Mesendoderm (in vitro differentiated cells): ENCODE data around the gene DPCD.

Experiments used
- DNase-seq: peaks from one replicate; pipeline ENCODE4 v3.0.0; 2013
- H2AK5ac ChIP-seq: 2 replicates; pipeline ENCODE4 v1.6.1; 2013; ENCODE audit warnings: low read length, inconsistent platforms
- H2BK120ac ChIP-seq: 2 replicates; pipeline ENCODE4 v1.6.1; 2013; ENCODE audit warnings: low read depth, mild to moderate bottlenecking, low read length, moderate library complexity, mixed read lengths
- H2BK15ac ChIP-seq: replicated peaks from 2 replicates; pipeline ENCODE4 v1.6.1; 2013; ENCODE audit warnings: low read depth, mild to moderate bottlenecking, moderate library complexity
- H2BK5ac ChIP-seq: 2 replicates; pipeline ENCODE4 v1.6.1; 2013; ENCODE audit warnings: low read length, inconsistent platforms
- H3K18ac ChIP-seq: 2 replicates; pipeline ENCODE4 v1.6.1; 2013; ENCODE audit warnings: mild to moderate bottlenecking, low read length, mixed read lengths
- H3K23ac ChIP-seq: one replicate; pipeline ENCODE4 v1.6.1; 2013; ENCODE audit warnings: low read length
- H3K27ac ChIP-seq: 2 replicates; pipeline ENCODE4 v1.5.1; 2013; ENCODE audit warnings: low read depth, mild to moderate bottlenecking, inconsistent platforms, low read length, moderate library complexity
- H3K27me3 ChIP-seq: 2 replicates; pipeline ENCODE4 v1.6.1; 2013; ENCODE audit warnings: low read length, control low read depth, mild to moderate bottlenecking, inconsistent platforms; ENCODE audit not compliant: insufficient read depth, poor library complexity
- H3K36me3 ChIP-seq: 2 replicates; pipeline ENCODE4 v1.6.1; 2013; ENCODE audit warnings: low read length, inconsistent platforms; ENCODE audit not compliant: control insufficient read depth, insufficient read depth
- H3K4ac ChIP-seq: one replicate; pipeline ENCODE4 v1.6.1; 2013; ENCODE audit warnings: low read depth, mild to moderate bottlenecking, low read length, moderate library complexity
- H3K4me1 ChIP-seq: 2 replicates; pipeline ENCODE4 v1.6.1; 2013; ENCODE audit warnings: low read depth, low read length, inconsistent platforms; ENCODE audit not compliant: control insufficient read depth
- H3K4me2 ChIP-seq: 2 replicates; pipeline ENCODE4 v1.6.1; 2013; ENCODE audit warnings: low read length
- H3K4me3 ChIP-seq: 2 replicates; pipeline ENCODE4 v1.5.1; 2013; ENCODE audit warnings: mild to moderate bottlenecking, low read length
- H3K56ac ChIP-seq: one replicate; pipeline ENCODE4 v1.6.1; 2013; ENCODE audit warnings: low read length
- H3K79me1 ChIP-seq: 2 replicates; pipeline ENCODE4 v1.6.1; 2013; ENCODE audit warnings: low read length, inconsistent platforms
- H3K79me2 ChIP-seq: 2 replicates; pipeline ENCODE4 v1.6.1; 2013; ENCODE audit warnings: mild to moderate bottlenecking, low read length; ENCODE audit not compliant: control insufficient read depth, insufficient read depth
- H3K9ac ChIP-seq: 2 replicates; pipeline ENCODE4 v1.6.1; 2013; ENCODE audit warnings: low read length, inconsistent platforms
- H4K5ac ChIP-seq: one replicate; pipeline ENCODE4 v1.6.1; 2013; ENCODE audit warnings: low read length
- H4K8ac ChIP-seq: one replicate; pipeline ENCODE4 v1.6.1; 2013; ENCODE audit warnings: low read depth, mild to moderate bottlenecking, control low read depth, low read length, moderate library complexity
- whole genome bisulfite sequencing: extraction: QIAGEN DNeasy Blood & Tissue Kit; methylation state at CpG from one replicate; pipeline ENCODE4 v1.1.7; 2013; ENCODE audit warnings: low lambda C conversion rate, missing lambda C conversion rate; ENCODE audit not compliant: insufficient coverage; ENCODE audit errors: extremely low coverage; 5-methylcytosine and 5-hydroxymethylcytosine counted together

The DPCD gene

GRCh38 chr10:101623528-101623927, 35.4 kb downstream of the DPCD start:
- DNase-seq, result no peak
- Histone ChIP-seq H3K4me2 (no peak overlapping the region), H3K4ac (no peak overlapping the region), H3K23ac (no peak overlapping the region), H3K4me3 (no peak overlapping the region), H2BK15ac (no peak overlapping the region), H3K36me3 (no peaks in the 10 kb centered on the region), H4K5ac (no peak overlapping the region), H3K4me1 (no peaks in the 10 kb centered on the region), H2BK5ac (no peak overlapping the region), H3K79me1 (no peaks in the 10 kb centered on the region), H3K27me3 (no peaks in the 10 kb centered on the region), H3K79me2 (no peaks in the 10 kb centered on the region), H3K9ac (no peak overlapping the region), H2AK5ac (no peak overlapping the region), H4K8ac (no peak overlapping the region), H3K56ac (no peak overlapping the region), H3K18ac (no peak overlapping the region), H2BK120ac (no peak overlapping the region), H3K27ac (no peak overlapping the region)
- WGBS, result no CpG with 5 or more reads among the region's 1 CpG

- H4K5ac ChIP-seq, result no peak overlapping the region
- no peak overlapping the region for H3K27ac ChIP-seq
- H3K4ac ChIP-seq, result no peak overlapping the region
- H3K79me1 ChIP-seq, result no peaks in the 10 kb centered on the region
- no peaks in the 10 kb centered on the region for H3K36me3 ChIP-seq
- no peak overlapping the region for H3K4me3 ChIP-seq
- no peak overlapping the region for H2BK120ac ChIP-seq
- WGBS, result no CpG with 5 or more reads among the region's 4 CpGs
- no peak overlapping the region for H3K4me2 ChIP-seq
- DNase-seq, result no peak
- no peak overlapping the region for H2BK5ac ChIP-seq
- no peak overlapping the region for H2BK15ac ChIP-seq
- H3K4me1 ChIP-seq, result no peaks in the 10 kb centered on the region
- H3K79me2 ChIP-seq, result no peaks in the 10 kb centered on the region
- H2AK5ac ChIP-seq, result no peak overlapping the region
- no peak overlapping the region for H4K8ac ChIP-seq
- H3K9ac ChIP-seq, result no peak overlapping the region
- H3K27me3 ChIP-seq, result no peaks in the 10 kb centered on the region
- no peak overlapping the region for H3K56ac ChIP-seq
- H3K23ac ChIP-seq, result no peak overlapping the region
- H3K18ac ChIP-seq, result no peak overlapping the region
These were observed 36.5 kb downstream of the DPCD start for GRCh38 chr10:101624526-101625102.

- DNase-seq, result no peak
- no peak overlapping the region for H2BK120ac ChIP-seq
- H3K79me2 ChIP-seq, result no peaks in the 10 kb centered on the region
- WGBS, result no CpG with 5 or more reads among the region's 1 CpG
- H3K4ac ChIP-seq, result no peak overlapping the region
- no peak overlapping the region for H3K23ac ChIP-seq
- no peaks in the 10 kb centered on the region for H3K36me3 ChIP-seq
- H4K8ac ChIP-seq, result no peak overlapping the region
- no peak overlapping the region for H2AK5ac ChIP-seq
- H3K9ac ChIP-seq, result no peak overlapping the region
- no peak overlapping the region for H3K18ac ChIP-seq
- H4K5ac ChIP-seq, result no peak overlapping the region
- H3K27me3 ChIP-seq, result no peaks in the 10 kb centered on the region
- no peak overlapping the region for H3K56ac ChIP-seq
- H2BK15ac ChIP-seq, result no peak overlapping the region
- H3K4me2 ChIP-seq, result no peak overlapping the region
- H3K4me1 ChIP-seq, result peaks cover 6% of the 10 kb centered on the region
- H3K4me3 ChIP-seq, result no peak overlapping the region
- H3K79me1 ChIP-seq, result peaks cover 2% of the 10 kb centered on the region
- no peak overlapping the region for H2BK5ac ChIP-seq
- H3K27ac ChIP-seq, result no peak overlapping the region
These were observed 37.8 kb downstream of the DPCD start for GRCh38 chr10:101625821-101626412.

- peaks cover 6% of the 10 kb centered on the region for H3K4me1 ChIP-seq
- H3K27ac ChIP-seq, result peak overlapping the region; percentile 22
- no peak overlapping the region for H2AK5ac ChIP-seq
- no peaks in the 10 kb centered on the region for H3K36me3 ChIP-seq
- no peak overlapping the region for H4K8ac ChIP-seq
- H3K4me2 ChIP-seq, result no peak overlapping the region
- peak overlapping the region; percentile 34 for H3K18ac ChIP-seq
- H3K79me2 ChIP-seq, result no peaks in the 10 kb centered on the region
- H3K4me3 ChIP-seq, result no peak overlapping the region
- no peak for DNase-seq
- whole genome bisulfite sequencing, result no CpG with 5 or more reads among the region's 13 CpGs
- no peak overlapping the region for H3K23ac ChIP-seq
- peak overlapping the region; percentile 38 for H3K56ac ChIP-seq
- H3K27me3 ChIP-seq, result no peaks in the 10 kb centered on the region
- H3K4ac ChIP-seq, result no peak overlapping the region
- H2BK15ac ChIP-seq, result no peak overlapping the region
- peaks cover 2% of the 10 kb centered on the region for H3K79me1 ChIP-seq
- peak overlapping the region; percentile 55 for H2BK5ac ChIP-seq
- H4K5ac ChIP-seq, result no peak overlapping the region
- no peak overlapping the region for H2BK120ac ChIP-seq
- H3K9ac ChIP-seq, result no peak overlapping the region
These were observed 41.9 kb downstream of the DPCD start for GRCh38 chr10:101629837-101630632.

- Histone ChIP-seq H3K27ac (no peak overlapping the region), H3K4me1 (peaks cover 6% of the 10 kb centered on the region), H3K79me1 (peaks cover 2% of the 10 kb centered on the region), H2AK5ac (no peak overlapping the region), H3K56ac (peak overlapping the region; percentile 38), H3K4me2 (no peak overlapping the region), H3K79me2 (no peaks in the 10 kb centered on the region), H2BK120ac (no peak overlapping the region), H3K23ac (no peak overlapping the region), H2BK15ac (no peak overlapping the region), H4K5ac (no peak overlapping the region), H3K18ac (no peak overlapping the region), H3K9ac (no peak overlapping the region), H2BK5ac (no peak overlapping the region), H3K36me3 (no peaks in the 10 kb centered on the region), H3K27me3 (no peaks in the 10 kb centered on the region), H3K4ac (no peak overlapping the region), H3K4me3 (no peak overlapping the region), H4K8ac (no peak overlapping the region)
- peak; percentile 72 for DNase-seq
- WGBS, result no CpG with 5 or more reads among the region's 1 CpG
These were observed 42.5 kb downstream of the DPCD start for GRCh38 chr10:101630633-101630920.
